Superior temporal gyrus (tissue), 1 donor: ENCODE measurements around the gene AGFG2.
"Not testable (repeated sequence)": the region's sequence is repeated elsewhere in the genome, so short reads cannot be mapped to it uniquely, and the experiment has no call there.

Experiments
- DNase-seq: peaks from one replicate; pipeline ENCODE4 v3.0.0-alpha.2; 2016; ENCODE audit errors: extremely low spot score

Gene AGFG2

GRCh38 chr7:100520138-100520537 lies 18.9 kb upstream of the AGFG2 start:
- no peak for DNase-seq

- DNase-seq, result no peak
These were observed 17.9 kb upstream of the AGFG2 start for GRCh38 chr7:100521076-100521475.

GRCh38 chr7:100521909-100522593 lies 17.0 kb upstream of the AGFG2 start:
- not testable (repeated sequence) for DNase-seq

- DNase-seq, result not testable (repeated sequence)
These were observed 15.8 kb upstream of the AGFG2 start for GRCh38 chr7:100523192-100523591.

- not testable (repeated sequence) for DNase-seq
These were observed 10.7 kb upstream of the AGFG2 start for GRCh38 chr7:100528108-100528866.

- DNase-seq, result no peak
These were observed 6.6 kb upstream of the AGFG2 start for GRCh38 chr7:100532165-100533022.

GRCh38 chr7:100535982-100536381 lies 3.0 kb upstream of the AGFG2 start:
- not testable (repeated sequence) for DNase-seq

GRCh38 chr7:100536695-100537094 lies 2.3 kb upstream of the AGFG2 start:
- DNase-seq, result not testable (repeated sequence)

GRCh38 chr7:100538348-100538653 lies 702 bp upstream of the AGFG2 start:
- no peak for DNase-seq

GRCh38 chr7:100539436-100540006 lies 518 bp downstream of the AGFG2 start:
- no peak for DNase-seq

GRCh38 chr7:100540073-100540723 lies 1.2 kb downstream of the AGFG2 start:
- no peak for DNase-seq

GRCh38 chr7:100541309-100541708 lies 2.3 kb downstream of the AGFG2 start:
- not testable (repeated sequence) for DNase-seq

- peak; percentile 32 for DNase-seq
These were observed 4.6 kb downstream of the AGFG2 start for GRCh38 chr7:100543586-100543985.

- DNase-seq, result no peak
These were observed 5.4 kb downstream of the AGFG2 start for GRCh38 chr7:100544386-100544785.

- peak; percentile 45 for DNase-seq
These were observed 6.0 kb downstream of the AGFG2 start for GRCh38 chr7:100544967-100545359.

- DNase-seq, result peak; percentile 52
These were observed 6.5 kb downstream of the AGFG2 start for GRCh38 chr7:100545360-100546128.

GRCh38 chr7:100546129-100546925 lies 7.3 kb downstream of the AGFG2 start:
- DNase-seq, result no peak

GRCh38 chr7:100546926-100547800 lies 8.2 kb downstream of the AGFG2 start:
- no peak for DNase-seq

GRCh38 chr7:100547872-100548271 lies 8.9 kb downstream of the AGFG2 start:
- DNase-seq, result no peak
